GM23248 (cell line): ENCODE results near the gene VDAC1. TPM values are rescaled to one million over a fixed set of nuclear protein-coding genes. Genes with fewer than 3 reads are reported as not detected.

Source experiments
- DNase-seq: peaks from one replicate; pipeline ENCODE4 v3.0.0-alpha.2; 2015
- H2AFZ ChIP-seq: fragments of 200-600 bp; sonication (generic); 2 replicates; pipeline ENCODE4 v1.6.1; 2016; ENCODE audit warnings: antibody characterized with exemption
- H3F3A ChIP-seq: fragments of 200-600 bp; sonication (generic); 2 replicates; pipeline ENCODE4 v1.6.1; 2016; ENCODE audit warnings: mild to moderate bottlenecking, antibody characterized with exemption, mixed run types; ENCODE audit not compliant: insufficient read depth
- H3K27ac ChIP-seq: fragments of 200-600 bp; sonication (generic); 2 replicates; pipeline ENCODE4 v1.5.1; 2016; ENCODE audit warnings: mild to moderate bottlenecking
- H3K27me3 ChIP-seq: fragments of 200-600 bp; sonication (generic); replicated peaks from 2 replicates; pipeline ENCODE4 v1.6.1; 2016; ENCODE audit warnings: mild to moderate bottlenecking; ENCODE audit not compliant: insufficient read depth
- H3K36me3 ChIP-seq: fragments of 200-600 bp; sonication (generic); 2 replicates; pipeline ENCODE4 v1.6.1; 2016; ENCODE audit warnings: low read depth, mild to moderate bottlenecking
- H3K4me1 ChIP-seq: fragments of 200-600 bp; sonication (generic); 2 replicates; pipeline ENCODE4 v1.6.1; 2016; ENCODE audit warnings: mild to moderate bottlenecking; ENCODE audit not compliant: insufficient read depth
- H3K4me2 ChIP-seq: fragments of 200-600 bp; sonication (generic); one replicate; pipeline ENCODE4 v1.6.1; 2016; ENCODE audit warnings: mild to moderate bottlenecking; ENCODE audit not compliant: unreplicated experiment
- H3K4me3 ChIP-seq: fragments of 200-600 bp; sonication (generic); 2 replicates; pipeline ENCODE4 v1.5.1; 2016; ENCODE audit warnings: mild to moderate bottlenecking
- H3K79me2 ChIP-seq: fragments of 200-600 bp; sonication (generic); 2 replicates; pipeline ENCODE4 v1.6.1; 2016; ENCODE audit warnings: mild to moderate bottlenecking; ENCODE audit not compliant: insufficient read depth
- H3K9ac ChIP-seq: fragments of 200-600 bp; sonication (generic); 2 replicates; pipeline ENCODE4 v1.6.1; 2016; ENCODE audit warnings: mild to moderate bottlenecking
- H3K9me2 ChIP-seq: fragments of 200-600 bp; sonication (generic); 2 replicates; pipeline ENCODE4 v1.6.1; 2016; ENCODE audit warnings: mixed run types, mild to moderate bottlenecking, moderate library complexity; ENCODE audit not compliant: insufficient read depth
- H3K9me3 ChIP-seq: fragments of 200-600 bp; sonication (generic); one replicate; pipeline ENCODE4 v1.6.1; 2017; ENCODE audit warnings: low read depth
- H4K20me1 ChIP-seq: fragments of 200-600 bp; sonication (generic); 2 replicates; pipeline ENCODE4 v1.6.0; 2016; ENCODE audit not compliant: insufficient read depth
- EZH2 ChIP-seq: fragments of 200-600 bp; sonication (generic); IDR thresholded peaks from 2 replicates; pipeline ENCODE4 v1.6.1; 2018; ENCODE audit warnings: antibody characterized with exemption, mild to moderate bottlenecking; ENCODE audit not compliant: insufficient read depth, poor library complexity, severe bottlenecking
- EZH2phosphoT487 ChIP-seq: fragments of 200-600 bp; sonication (generic); IDR thresholded peaks from 2 replicates; pipeline ENCODE4 v1.6.1; 2018; ENCODE audit warnings: antibody characterized with exemption, moderate library complexity, mild to moderate bottlenecking, low read depth; ENCODE audit not compliant: insufficient read depth
- WGBS, 2 experiments: methylation state at CpG; one replicate each; pipeline ENCODE4 v1.1.6; 2015 to 2017; ENCODE audit warnings: low lambda C conversion rate in 2 of 2, low coverage in 1 of 2; ENCODE audit errors: missing lambda C conversion rate in 2 of 2; 5-methylcytosine and 5-hydroxymethylcytosine counted together
- in situ Hi-C: fragments of 300-500 bp; cut with MboI; formaldehyde crosslinking; loops from 2 replicates; pipeline ENCODE4 v1.15.0; 2020
- polyA plus RNA-seq: library from polyadenylated mRNA; unstranded; fragments of >200 nt; fragmentation: Nextera tagmentation; extraction: Ambion mirVana; gene quantifications from 2 replicates; pipeline ENCODE4 v1.2.1, GENCODE V29; 2016
- total RNA-seq: library from RNA; depleted of rRNA; stranded (reverse); fragments of >200 nt; shearing (Covaris generic); gene quantifications from 2 replicates; pipeline ENCODE4 v1.2.3, GENCODE V29; 2014

The VDAC1 gene
- total and polyA plus RNA-seq, 2 experiments from 2014 or later, result 318 to 329 TPM

DNA sequence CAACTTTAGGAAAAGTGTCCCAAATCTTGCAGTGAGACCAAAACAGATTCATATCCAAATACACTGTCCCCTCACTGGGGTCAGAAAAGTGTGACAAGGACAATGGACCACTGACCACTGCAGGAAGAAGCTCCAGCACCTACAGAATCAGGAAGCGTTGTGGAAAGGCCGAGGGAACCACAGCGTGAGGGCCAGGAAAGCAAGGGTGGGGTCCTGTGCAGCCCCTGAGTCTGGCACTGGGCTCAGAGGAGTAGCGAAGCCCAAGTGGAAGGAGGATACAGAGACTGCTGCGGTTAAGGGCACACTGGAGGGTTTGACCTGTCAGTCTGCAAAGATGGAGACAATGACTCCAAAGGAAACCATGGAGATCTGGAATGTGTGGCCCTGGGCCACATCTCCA lies 73.2 kb downstream of the VDAC1 start:
- no peak for DNase-seq
- H3K79me2 ChIP-seq, result no peaks in the 10 kb centered on the region
- no peaks in the 10 kb centered on the region for H4K20me1 ChIP-seq
- H2AFZ ChIP-seq, result no peak overlapping the region
- H3K27ac ChIP-seq, result no peak overlapping the region
- H3K36me3 ChIP-seq, result no peaks in the 10 kb centered on the region
- in situ Hi-C loops, result loop anchor here (25.0 kb wide), 1 partner anchor 819 kb away; no protein-coding TSS in a partner anchor
- H3K9me2 ChIP-seq, result no peaks in the 10 kb centered on the region
- H3K4me2 ChIP-seq, result no peak overlapping the region
- 0 out of 2 replicates have a peak, but pooled peaks cover 10% of the 10 kb centered on the region for H3K27me3 ChIP-seq
- no peak for TF ChIP-seq EZH2
- TF ChIP-seq EZH2phosphoT487, result no peak
- H3K4me1 ChIP-seq, result peaks cover 6% of the 10 kb centered on the region; the same call in 1 of the 2 replicates
- WGBS, 2 experiments, result 94 to 96% methylated on average over 5 of the region's 5 CpGs
- H3K4me3 ChIP-seq, result no peak overlapping the region
- no peaks in the 10 kb centered on the region for H3F3A ChIP-seq
- no peaks in the 10 kb centered on the region for H3K9me3 ChIP-seq
- H3K9ac ChIP-seq, result no peak overlapping the region

GRCh38 chr5:133930813-133931090 lies 74.0 kb downstream of the VDAC1 start:
- H3K27me3 ChIP-seq, result 0 out of 2 replicates have a peak, but pooled peaks cover 10% of the 10 kb centered on the region
- H3K4me2 ChIP-seq, result no peak overlapping the region
- H2AFZ ChIP-seq, result no peak overlapping the region

DNA sequence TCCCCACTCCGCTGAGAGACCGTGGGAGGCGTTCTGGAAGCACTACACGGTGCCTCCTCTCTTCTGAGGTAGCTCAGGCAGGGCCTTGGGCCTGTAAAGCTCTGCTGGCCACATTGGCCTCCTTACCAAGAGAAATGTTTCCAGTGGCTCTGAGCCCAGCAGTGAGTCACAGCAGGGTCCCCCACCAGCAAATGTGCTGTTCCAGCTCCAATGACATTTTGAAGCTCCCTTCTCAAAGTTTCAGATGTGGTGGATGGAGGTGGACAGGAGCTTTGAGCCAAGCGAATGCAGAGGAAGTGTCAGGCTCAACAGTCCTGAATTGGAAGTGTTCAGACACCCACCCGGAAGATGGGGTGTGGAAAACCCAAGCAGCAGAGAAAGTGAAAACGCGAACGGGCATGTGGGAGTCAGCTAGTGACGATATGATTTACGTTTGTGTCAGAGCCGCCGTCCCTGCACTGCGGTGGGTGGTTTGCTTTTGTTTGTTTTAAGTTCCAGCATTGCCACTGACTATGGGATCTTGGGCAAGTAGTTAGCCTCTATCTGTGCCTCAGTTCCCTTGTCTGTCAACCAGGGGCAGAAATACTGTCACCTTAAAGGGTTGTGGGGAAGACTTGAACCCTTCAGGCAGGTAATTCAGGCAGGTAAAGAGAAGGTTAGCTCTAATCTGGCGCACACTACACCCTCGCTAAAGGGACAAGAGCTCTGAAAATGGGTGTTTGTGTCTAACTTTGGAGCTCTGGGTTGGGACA lies 74.5 kb downstream of the VDAC1 start:
- H3K4me3 ChIP-seq, result no peak overlapping the region
- peaks cover 6% of the 10 kb centered on the region; the same call in 1 of the 2 replicates for H3K4me1 ChIP-seq
- no peaks in the 10 kb centered on the region for H3K79me2 ChIP-seq
- peak overlapping the region; percentile 20 for H3K4me2 ChIP-seq
- DNase-seq, result peak; percentile 59
- TF ChIP-seq EZH2 (no peak), EZH2phosphoT487 (no peak)
- no peaks in the 10 kb centered on the region for H3K36me3 ChIP-seq
- H4K20me1 ChIP-seq, result no peaks in the 10 kb centered on the region
- WGBS, 2 experiments, result 48 to 57% methylated on average over 16 of the region's 16 CpGs
- in situ Hi-C loops, result loop anchor here (25.0 kb wide), 1 partner anchor 818 kb away; no protein-coding TSS in a partner anchor
- no peaks in the 10 kb centered on the region for H3K9me2 ChIP-seq
- H3K27ac ChIP-seq, result no peak overlapping the region
- H3F3A ChIP-seq, result no peaks in the 10 kb centered on the region
- H3K9ac ChIP-seq, result no peak overlapping the region
- H3K27me3 ChIP-seq, result 0 out of 2 replicates have a peak, but pooled peaks cover 10% of the 10 kb centered on the region
- H3K9me3 ChIP-seq, result no peaks in the 10 kb centered on the region
- H2AFZ ChIP-seq, result peak overlapping the region; percentile 72

More at GRCh38 chr5:133930813-133931090, 74.0 kb downstream of the VDAC1 start:
- no peak overlapping the region for H3K4me3 ChIP-seq
- H3K79me2 ChIP-seq, result no peaks in the 10 kb centered on the region
- H3K36me3 ChIP-seq, result no peaks in the 10 kb centered on the region
- DNase-seq, result no peak
- no peak overlapping the region for H3K27ac ChIP-seq
- H3K4me1 ChIP-seq, result peaks cover 6% of the 10 kb centered on the region; the same call in 1 of the 2 replicates
- in situ Hi-C loops, result loop anchor here (25.0 kb wide), 1 partner anchor 818 kb away; no protein-coding TSS in a partner anchor
- H3K9me3 ChIP-seq, result no peaks in the 10 kb centered on the region
- TF ChIP-seq EZH2 (no peak), EZH2phosphoT487 (no peak)
- H3K9me2 ChIP-seq, result no peaks in the 10 kb centered on the region
- WGBS, 2 experiments, result 58 to 66% methylated on average over 3 of the region's 3 CpGs
- no peaks in the 10 kb centered on the region for H3F3A ChIP-seq
- H3K9ac ChIP-seq, result no peak overlapping the region
- no peaks in the 10 kb centered on the region for H4K20me1 ChIP-seq

GRCh38 chr5:133928587-133929393 lies 76.0 kb downstream of the VDAC1 start:
- H3K4me1 ChIP-seq, result peaks cover 6% of the 10 kb centered on the region; the same call in 1 of the 2 replicates
- H3K27me3 ChIP-seq, result peaks cover 4% of the 10 kb centered on the region; the same call in 1 of the 2 replicates
- no peak overlapping the region for H3K4me2 ChIP-seq
- H3K36me3 ChIP-seq, result no peaks in the 10 kb centered on the region
- in situ Hi-C loops, result loop anchor here (25.0 kb wide), 1 partner anchor 816 kb away; no protein-coding TSS in a partner anchor
- no peaks in the 10 kb centered on the region for H3K9me2 ChIP-seq
- no peak overlapping the region for H3K27ac ChIP-seq
- no peak overlapping the region for H3K4me3 ChIP-seq
- no peaks in the 10 kb centered on the region for H3K9me3 ChIP-seq
- H4K20me1 ChIP-seq, result no peaks in the 10 kb centered on the region
- WGBS, 2 experiments, result 79 to 86% methylated on average over 9 of the region's 9 CpGs
- no peak overlapping the region for H3K9ac ChIP-seq
- H3K79me2 ChIP-seq, result no peaks in the 10 kb centered on the region
- DNase-seq, result no peak
- no peak overlapping the region for H2AFZ ChIP-seq
- H3F3A ChIP-seq, result no peaks in the 10 kb centered on the region
- no peak for TF ChIP-seq EZH2
- no peak for TF ChIP-seq EZH2phosphoT487
